B cell (primary cell): ENCODE data around the gene MPC2. TPM values are rescaled to one million over a fixed set of nuclear protein-coding genes. Genes with fewer than 3 reads are reported as not detected.

Experiments
- ATAC-seq: fragments of 200-7000 bp; cut with Tn5 transposase; one replicate; pipeline ENCODE4 v1.10.0; 2021; ENCODE audit warnings: low read depth, mild to moderate bottlenecking, moderate number of reproducible peaks, moderate library complexity
- CTCF ChIA-PET: fragments of 350-600 bp; sonication (Branson Sonifier 250); formaldehyde crosslinking; loops from one replicate; lab custom pipeline; 2021; ENCODE audit warnings: antibody characterized with exemption, inconsistent platforms; lab: Charles Lee
- POLR2A ChIA-PET: fragments of 350-600 bp; sonication (Branson Sonifier 250); formaldehyde crosslinking; loops from one replicate; lab custom pipeline; 2021; ENCODE audit warnings: antibody characterized with exemption; lab: Charles Lee
- DNase-seq: peaks from one replicate; pipeline ENCODE4 v3.0.0; 2013
- H2AFZ ChIP-seq: 2 replicates; pipeline ENCODE4 v1.6.1; 2012; ENCODE audit warnings: mild to moderate bottlenecking, low read depth, low read length; ENCODE audit not compliant: insufficient read depth, poor library complexity, severe bottlenecking
- H3K27ac ChIP-seq, 2 donors: 1 replicate in 1 of 2; 2 replicates in 1 of 2; pipeline ENCODE4 v1.5.1; 2012 to 2013; ENCODE audit warnings: low read length in 2 of 2, mild to moderate bottlenecking in 2 of 2, moderate library complexity in 1 of 2
- H3K27me3 ChIP-seq, 4 experiments: fragments of 200-600 bp in 1 of 4; sonication (generic) in 1 of 4; replicated peaks in 1 of 4; 1 replicate in 2 of 4; 2 replicates in 2 of 4; pipeline versions ENCODE4 v1.6.1 to v1.7.0; 2013 to 2016; ENCODE audit warnings: low read length in 3 of 4, mild to moderate bottlenecking in 2 of 4, mixed read lengths in 1 of 4, moderate library complexity in 1 of 4; ENCODE audit not compliant: insufficient read depth in 4 of 4, control insufficient read depth in 3 of 4; ENCODE audit errors: control extremely low read depth in 1 of 4
- H3K36me3 ChIP-seq, 2 experiments: replicated peaks in 1 of 2; 1 replicate in 1 of 2; 2 replicates in 1 of 2; pipeline versions ENCODE4 v1.6.1 to v1.7.1; 2013; ENCODE audit warnings: low read length in 1 of 2; ENCODE audit not compliant: insufficient read depth in 2 of 2, control insufficient read depth in 1 of 2; ENCODE audit errors: control extremely low read depth in 1 of 2, extremely low read depth in 1 of 2
- H3K4me1 ChIP-seq, 2 donors: fragments of 200-600 bp in 1 of 2; sonication (generic) in 1 of 2; 1 replicate in 1 of 2; 2 replicates in 1 of 2; pipeline versions ENCODE4 v1.5.1 to v1.6.1; 2013 to 2017; ENCODE audit warnings: low read length in 2 of 2; ENCODE audit not compliant: control insufficient read depth in 2 of 2, insufficient read depth in 2 of 2
- H3K4me2 ChIP-seq: replicated peaks from 2 replicates; pipeline ENCODE3; 2012; ENCODE audit warnings: mild to moderate bottlenecking, low read depth, low read length; ENCODE audit not compliant: poor library complexity, severe bottlenecking
- H3K4me3 ChIP-seq, 5 experiments: fragments of 200-600 bp in 1 of 5; sonication (generic) in 1 of 5; 1 replicate in 3 of 5; 2 replicates in 2 of 5; pipeline versions ENCODE4 v1.5.1 to v1.7.0; 2011 to 2016; ENCODE audit warnings: low read length in 4 of 5, mild to moderate bottlenecking in 4 of 5, low read depth in 2 of 5, control low read depth in 1 of 5, moderate library complexity in 1 of 5; ENCODE audit not compliant: insufficient read depth in 1 of 5; ENCODE audit errors: control extremely low read depth in 1 of 5, extremely low read depth in 1 of 5
- H3K79me2 ChIP-seq: fragments of 200-600 bp; sonication (generic); one replicate; pipeline ENCODE4 v1.6.0; 2016; ENCODE audit warnings: low read length; ENCODE audit not compliant: control insufficient read depth, insufficient read depth
- H3K9ac ChIP-seq: fragments of 200-600 bp; sonication (generic); 2 replicates; pipeline ENCODE4 v1.6.1; 2017; ENCODE audit warnings: mild to moderate bottlenecking, low read length, moderate library complexity
- H3K9me3 ChIP-seq, 3 donors: one replicate each; pipeline versions ENCODE4 v1.6.1 to v1.7.1; 2013; ENCODE audit warnings: low read length in 2 of 3; ENCODE audit not compliant: control insufficient read depth in 2 of 3, insufficient read depth in 1 of 3; ENCODE audit errors: control extremely low read depth in 1 of 3
- H4K20me1 ChIP-seq: 2 replicates; pipeline ENCODE4 v1.6.0; 2012; ENCODE audit warnings: mild to moderate bottlenecking, low read length; ENCODE audit not compliant: insufficient read depth, control insufficient read depth, poor library complexity, severe bottlenecking
- H3K27ac Mint-ChIP-seq: one replicate; pipeline ENCODE4 v1.8.0; 2021; ENCODE audit warnings: mixed read lengths
- H3K27me3 Mint-ChIP-seq: one replicate; pipeline ENCODE4 v1.8.0; 2021; ENCODE audit warnings: mixed read lengths
- H3K4me1 Mint-ChIP-seq: one replicate; pipeline ENCODE4 v1.8.0; 2021; ENCODE audit warnings: mixed read lengths
- H3K4me3 Mint-ChIP-seq: one replicate; pipeline ENCODE4 v1.8.0; 2021; ENCODE audit warnings: mixed read lengths
- H3K9me3 Mint-ChIP-seq: one replicate; pipeline ENCODE4 v1.8.0; 2022; ENCODE audit warnings: mixed read lengths; ENCODE audit not compliant: insufficient read depth
- EZH2 ChIP-seq: IDR thresholded peaks from 2 replicates; pipeline ENCODE4 v1.6.1; 2012; ENCODE audit warnings: borderline replicate concordance, low read depth, mild to moderate bottlenecking, moderate library complexity, low read length; ENCODE audit not compliant: insufficient read depth, poor library complexity, severe bottlenecking
- WGBS: methylation state at CpG from one replicate; pipeline ENCODE4 v1.1.5; 2013; ENCODE audit warnings: missing lambda C conversion rate; ENCODE audit not compliant: insufficient coverage; 5-methylcytosine and 5-hydroxymethylcytosine counted together
- intact Hi-C: fragments of 100-400 bp; cut with micrococcal nuclease; formaldehyde crosslinking; loops from one replicate; pipeline ENCODE4 v1.10.0; 2022
- polyA plus RNA-seq: library from polyadenylated mRNA; depleted of rRNA; stranded (reverse); fragments of >200 nt; gene quantifications from 2 replicates; pipeline ENCODE4 v1.2.3, GENCODE V29; 2012
- total RNA-seq, 2 donors: library from RNA; stranded (reverse); fragments of 120-200 nt in 1 of 2; gene quantifications; 1 replicate in 1 of 2; 2 replicates in 1 of 2; pipeline versions ENCODE4 v1.2.3 to v1.2.4, GENCODE V29; 2013 to 2022
- TF ChIP-seq, protein P1 (sequence below): fragments of 200-600 bp; IDR thresholded peaks from one replicate; pipeline ENCODE4 v1.8.0; 2022; ENCODE audit warnings: antibody characterized with exemption, mild to moderate bottlenecking

The MPC2 gene
- total and polyA plus RNA-seq, 2 donors (not counting 1 experiment from before 2014, with no cell fraction given) = 16.4 to 17.5 TPM

- no peaks in the 10 kb centered on the region for H3K27me3 Mint-ChIP-seq
- Histone ChIP-seq H3K4me2 (no peak overlapping the region), H3K36me3 (peaks cover 13 to 20% of the 10 kb centered on the region in 2 experiments), H3K27ac (no peak overlapping the region), H3K9ac (no peak overlapping the region), H3K4me3 (no peak overlapping the region), H2AFZ (no peak overlapping the region), H3K4me1 (no peaks in the 10 kb centered on the region), H3K79me2 (peaks cover 22% of the 10 kb centered on the region), H3K9me3 (no peaks in the 10 kb centered on the region), H3K27me3 (no peaks in the 10 kb centered on the region), H4K20me1 (no peaks in the 10 kb centered on the region)
- H3K27ac Mint-ChIP-seq = no peak overlapping the region
- no peak for ATAC-seq
- DNase-seq = no peak
- no peak overlapping the region for H3K4me3 Mint-ChIP-seq
- intact Hi-C loops = no loop called here
- ChIA-PET POLR2A (no interaction called here), CTCF (no interaction called here)
- peaks cover 4% of the 10 kb centered on the region for H3K4me1 Mint-ChIP-seq
- no peak for TF ChIP-seq EZH2
- TF ChIP-seq, protein P1, sequence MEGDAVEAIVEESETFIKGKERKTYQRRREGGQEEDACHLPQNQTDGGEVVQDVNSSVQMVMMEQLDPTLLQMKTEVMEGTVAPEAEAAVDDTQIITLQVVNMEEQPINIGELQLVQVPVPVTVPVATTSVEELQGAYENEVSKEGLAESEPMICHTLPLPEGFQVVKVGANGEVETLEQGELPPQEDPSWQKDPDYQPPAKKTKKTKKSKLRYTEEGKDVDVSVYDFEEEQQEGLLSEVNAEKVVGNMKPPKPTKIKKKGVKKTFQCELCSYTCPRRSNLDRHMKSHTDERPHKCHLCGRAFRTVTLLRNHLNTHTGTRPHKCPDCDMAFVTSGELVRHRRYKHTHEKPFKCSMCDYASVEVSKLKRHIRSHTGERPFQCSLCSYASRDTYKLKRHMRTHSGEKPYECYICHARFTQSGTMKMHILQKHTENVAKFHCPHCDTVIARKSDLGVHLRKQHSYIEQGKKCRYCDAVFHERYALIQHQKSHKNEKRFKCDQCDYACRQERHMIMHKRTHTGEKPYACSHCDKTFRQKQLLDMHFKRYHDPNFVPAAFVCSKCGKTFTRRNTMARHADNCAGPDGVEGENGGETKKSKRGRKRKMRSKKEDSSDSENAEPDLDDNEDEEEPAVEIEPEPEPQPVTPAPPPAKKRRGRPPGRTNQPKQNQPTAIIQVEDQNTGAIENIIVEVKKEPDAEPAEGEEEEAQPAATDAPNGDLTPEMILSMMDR = no peak
- H3K9me3 Mint-ChIP-seq = no peaks in the 10 kb centered on the region
- WGBS = 100% methylated on average over 1 of the region's 8 CpGs
These were observed 48.1 kb upstream of the MPC2 start for GRCh38 chr1:167984886-167985489.

DNA sequence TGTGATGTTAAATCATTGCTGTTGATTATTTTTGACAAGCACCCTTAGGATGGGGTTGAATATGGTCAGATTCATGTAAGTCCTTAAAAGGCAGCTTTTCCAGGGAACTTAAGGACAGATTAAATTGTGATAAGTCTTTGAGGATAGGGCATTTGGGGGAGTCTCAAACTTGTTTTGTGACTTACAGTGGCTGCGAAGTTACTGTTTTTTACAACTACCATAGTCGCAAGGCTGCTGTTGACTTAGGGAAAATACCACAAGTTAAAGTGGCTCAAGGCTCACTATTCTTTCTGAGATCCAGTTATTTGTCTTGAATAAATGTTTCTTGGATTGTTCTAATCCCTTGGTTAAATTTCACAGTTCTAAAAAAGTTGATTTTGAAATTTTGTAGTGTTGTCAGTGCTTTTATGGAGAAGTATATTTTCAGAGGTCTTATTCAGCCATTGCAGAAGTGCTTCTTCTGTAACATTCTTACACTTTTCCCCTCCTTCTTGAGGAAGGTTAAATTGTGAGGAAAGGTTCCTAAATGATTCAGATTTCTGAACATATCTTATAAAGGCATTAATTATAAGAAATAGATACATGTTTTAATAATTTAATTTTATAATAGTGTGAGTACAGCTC is 47.0 kb upstream of the MPC2 start:
- Histone ChIP-seq H3K27me3 (no peaks in the 10 kb centered on the region), H3K9me3 (no peaks in the 10 kb centered on the region), H2AFZ (no peak overlapping the region), H3K79me2 (peaks cover 22% of the 10 kb centered on the region), H4K20me1 (no peaks in the 10 kb centered on the region), H3K4me3 (no peak overlapping the region), H3K27ac (no peak overlapping the region), H3K36me3 (peaks cover 12 to 24% of the 10 kb centered on the region in 2 experiments), H3K4me2 (no peak overlapping the region), H3K9ac (no peak overlapping the region), H3K4me1 (no peaks in the 10 kb centered on the region)
- H3K27ac Mint-ChIP-seq = no peak overlapping the region
- WGBS = 92% methylated on average over 2 of the region's 2 CpGs
- ATAC-seq (no peak), DNase-seq (no peak)
- TF ChIP-seq EZH2 = no peak
- TF ChIP-seq, protein P1 = no peak
- H3K4me3 Mint-ChIP-seq = no peak overlapping the region
- peaks cover 4% of the 10 kb centered on the region for H3K4me1 Mint-ChIP-seq
- ChIA-PET CTCF (no interaction called here), POLR2A (no interaction called here)
- intact Hi-C loops = no loop called here
- H3K27me3 Mint-ChIP-seq = no peaks in the 10 kb centered on the region
- no peaks in the 10 kb centered on the region for H3K9me3 Mint-ChIP-seq
